ENCODE results near the gene LSAMP. TPM values are rescaled to one million over a fixed set of nuclear protein-coding genes. Genes with fewer than 3 reads are reported as not detected.

The LSAMP gene
- total and polyA plus RNA-seq, 9 of the 15 experiments (the other 6 are each of a cell fraction or from before 2014, with no cell fraction given) = 0.09 to 0.11 TPM; not detected in 7

DNA sequence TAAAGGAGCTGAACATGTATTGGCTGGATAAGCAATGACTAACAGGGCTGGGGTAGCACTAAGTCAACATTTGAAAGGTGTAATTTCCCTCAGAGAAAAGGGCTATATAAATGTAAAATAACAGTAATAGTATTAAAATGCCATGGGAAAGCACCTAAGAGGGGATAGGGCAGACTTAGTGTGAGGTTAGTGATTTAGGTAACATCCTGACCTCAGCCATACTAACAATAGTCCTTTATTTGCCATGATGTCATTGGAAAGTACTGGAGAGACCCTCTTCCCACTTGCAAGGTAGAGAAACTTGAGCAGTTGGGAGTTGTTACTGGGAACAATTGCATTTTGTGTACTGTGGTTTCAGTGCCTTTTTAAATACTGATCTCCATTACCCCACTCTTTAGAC, 103.4 kb downstream of the LSAMP start:
- H3K9me1 ChIP-seq (ENCODE audit: control insufficient read depth, insufficient read depth, low read length) = no peaks in the 10 kb centered on the region
- H3K27ac ChIP-seq (ENCODE audit: extremely low read depth, low read depth, low read length) = no peak overlapping the region
- ChIA-PET POLR2A (no interaction called here), CTCF (ENCODE audit: low intra/inter-chr PET ratio) (no interaction called here)
- H3K79me2 ChIP-seq (ENCODE audit: control insufficient read depth, insufficient read depth, low read length) = no peaks in the 10 kb centered on the region
- H3K4me3 ChIP-seq = no peak overlapping the region
- no peak overlapping the region for H3K4me2 ChIP-seq (ENCODE audit: insufficient read depth, low read length)
- no peak for DNase-seq (ENCODE audit: extremely low read depth in 1 of 4, low spot score in 3 of 4)
- no peak overlapping the region for H2AFZ ChIP-seq (ENCODE audit: low read depth, low read length)
- H3K4me1 ChIP-seq (replicated peaks in 1 of 2; ENCODE audit: control insufficient read depth in 2 of 2, insufficient read depth in 2 of 2, low read length in 2 of 2) = no peaks in the 10 kb centered on the region
- intact Hi-C loops (cut with micrococcal nuclease) = no loop called here
- H4K20me1 ChIP-seq (replicated peaks; ENCODE audit: control insufficient read depth, insufficient read depth, low read length) = no peaks in the 10 kb centered on the region
- H3K27me3 ChIP-seq (ENCODE audit: control insufficient read depth in 2 of 2, insufficient read depth in 2 of 2, low read length in 2 of 2) = no peaks in the 10 kb centered on the region
- no peak for ATAC-seq
- FAIRE-seq = no peak
- TF ChIP-seq ZBTB8A (IDR thresholded peaks at IDR 0.05; ENCODE audit: partially characterized antibody) = no peak
- no peak for TF ChIP-seq IRF2 (CRISPR knock-in tag; IDR thresholded peaks at IDR 0.05)
- TF ChIP-seq POLR2AphosphoS2 (IDR thresholded peaks at IDR 0.05; ENCODE audit: low read length) = no peak
- no peak for TF ChIP-seq ZNF3 (CRISPR knock-in tag; IDR thresholded peaks at IDR 0.05)
- in situ Hi-C loops (cut with MboI) = no loop called here
- H3K9me3 ChIP-seq (replicated peaks; ENCODE audit: control insufficient read depth, insufficient read depth, low read depth, low read length) = no peaks in the 10 kb centered on the region
- no peaks in the 10 kb centered on the region for H3K36me3 ChIP-seq (ENCODE audit: control insufficient read depth, insufficient read depth, low read length)
- no TSS peak for BruUV-seq (replicated peaks)
- no peak overlapping the region for H3K9ac ChIP-seq (ENCODE audit: insufficient read depth in 1 of 2, low read depth in 2 of 2, low read length in 2 of 2)

DNA sequence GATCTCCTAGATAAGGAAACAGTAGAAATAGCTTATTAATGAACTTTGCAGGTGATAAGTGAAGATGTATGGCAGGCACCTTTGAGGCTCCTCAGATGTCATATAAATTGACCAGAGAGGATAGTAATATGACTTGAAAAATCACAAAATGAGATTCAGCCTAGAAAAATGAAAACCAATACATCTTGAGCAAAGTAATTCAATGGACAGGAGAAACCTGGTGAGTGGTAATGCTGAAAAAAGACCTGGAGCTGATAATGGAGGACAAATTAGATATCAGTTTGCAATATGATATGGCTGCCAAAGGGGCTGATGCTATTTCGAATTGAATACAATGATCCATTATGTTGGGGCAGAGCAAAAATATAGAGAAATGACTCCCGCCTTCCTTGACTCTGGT, 103.9 kb downstream of the LSAMP start:
- H3K27ac ChIP-seq (ENCODE audit: extremely low read depth, low read depth, low read length) = no peak overlapping the region
- BruUV-seq (replicated peaks) = no TSS peak
- no peak overlapping the region for H2AFZ ChIP-seq (ENCODE audit: low read depth, low read length)
- FAIRE-seq = no peak
- no peak overlapping the region for H3K4me3 ChIP-seq
- H3K4me1 ChIP-seq (replicated peaks in 1 of 2; ENCODE audit: control insufficient read depth in 2 of 2, insufficient read depth in 2 of 2, low read length in 2 of 2) = no peaks in the 10 kb centered on the region
- no peak overlapping the region for H3K9ac ChIP-seq (ENCODE audit: insufficient read depth in 1 of 2, low read depth in 2 of 2, low read length in 2 of 2)
- no peaks in the 10 kb centered on the region for H4K20me1 ChIP-seq (replicated peaks; ENCODE audit: control insufficient read depth, insufficient read depth, low read length)
- H3K27me3 ChIP-seq (ENCODE audit: control insufficient read depth in 2 of 2, insufficient read depth in 2 of 2, low read length in 2 of 2) = no peaks in the 10 kb centered on the region
- H3K9me3 ChIP-seq (replicated peaks; ENCODE audit: control insufficient read depth, insufficient read depth, low read depth, low read length) = no peaks in the 10 kb centered on the region
- intact Hi-C loops (cut with micrococcal nuclease) (no loop called here), in situ Hi-C loops (cut with MboI) (no loop called here)
- no peaks in the 10 kb centered on the region for H3K9me1 ChIP-seq (ENCODE audit: control insufficient read depth, insufficient read depth, low read length)
- WGBS (ENCODE audit: insufficient coverage, low coverage, missing lambda C conversion rate) = 12% methylated on average over 2 of the region's 2 CpGs
- no peaks in the 10 kb centered on the region for H3K36me3 ChIP-seq (ENCODE audit: control insufficient read depth, insufficient read depth, low read length)
- ATAC-seq = no peak
- DNase-seq (ENCODE audit: extremely low read depth in 1 of 4, low spot score in 3 of 4) = no peak
- no peaks in the 10 kb centered on the region for H3K79me2 ChIP-seq (ENCODE audit: control insufficient read depth, insufficient read depth, low read length)
- POLR2A ChIA-PET = no interaction called here
- no peak overlapping the region for H3K4me2 ChIP-seq (ENCODE audit: insufficient read depth, low read length)
- CTCF ChIA-PET (ENCODE audit: low intra/inter-chr PET ratio) = no interaction called here
- no peak for TF ChIP-seq NFIX (CRISPR knock-in tag; IDR thresholded peaks at IDR 0.05; ENCODE audit: low read depth)
- no peak for TF ChIP-seq FOXK2 (conservative IDR thresholded peaks at IDR 0.05 in 1 of 2, IDR thresholded peaks at IDR 0.05 in 1 of 2; ENCODE audit: low read depth in 2 of 2)
- TF ChIP-seq, protein P1, sequence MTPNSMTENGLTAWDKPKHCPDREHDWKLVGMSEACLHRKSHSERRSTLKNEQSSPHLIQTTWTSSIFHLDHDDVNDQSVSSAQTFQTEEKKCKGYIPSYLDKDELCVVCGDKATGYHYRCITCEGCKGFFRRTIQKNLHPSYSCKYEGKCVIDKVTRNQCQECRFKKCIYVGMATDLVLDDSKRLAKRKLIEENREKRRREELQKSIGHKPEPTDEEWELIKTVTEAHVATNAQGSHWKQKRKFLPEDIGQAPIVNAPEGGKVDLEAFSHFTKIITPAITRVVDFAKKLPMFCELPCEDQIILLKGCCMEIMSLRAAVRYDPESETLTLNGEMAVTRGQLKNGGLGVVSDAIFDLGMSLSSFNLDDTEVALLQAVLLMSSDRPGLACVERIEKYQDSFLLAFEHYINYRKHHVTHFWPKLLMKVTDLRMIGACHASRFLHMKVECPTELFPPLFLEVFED (CRISPR knock-in tag; conservative IDR thresholded peaks at IDR 0.05) = no peak
- TF ChIP-seq ZNF274 (IDR thresholded peaks at IDR 0.05; ENCODE audit: borderline replicate concordance, low read depth, low read length) = no peak
- no peak for TF ChIP-seq ZSCAN29 (IDR thresholded peaks at IDR 0.05)
- no peak for TF ChIP-seq SAP30 (IDR thresholded peaks at IDR 0.05; ENCODE audit: borderline replicate concordance, insufficient read depth, low read depth, low read length, poor library complexity, severe bottlenecking)
- TF ChIP-seq ZNF121 (CRISPR knock-in tag; conservative IDR thresholded peaks at IDR 0.05) = no peak
- TF ChIP-seq TAL1 (IDR thresholded peaks at IDR 0.05) = no peak
